HepG2 (cell line): Measurements from ENCODE around the gene UTP11. TPM values are rescaled to one million over a fixed set of nuclear protein-coding genes. Genes with fewer than 3 reads are reported as not detected.
A peak's percentile ranks its signal among the peaks of the same experiment; 100 is the strongest.

Experiments used
- ARNTL ChIP-seq: sonication (generic); formaldehyde crosslinking; IDR thresholded peaks from 2 replicates; pipeline ENCODE4 v1.4.0; 2020; ENCODE audit warnings: mild to moderate bottlenecking, missing genetic modification reagents
- DMAP1 ChIP-seq: IDR thresholded peaks from 2 replicates; pipeline ENCODE4 v1.6.1; 2016
- ELF4 ChIP-seq: sonication (generic); formaldehyde crosslinking; IDR thresholded peaks from 2 replicates; pipeline ENCODE4 v1.5.0; 2020; ENCODE audit warnings: missing genetic modification reagents, mild to moderate bottlenecking, moderate library complexity, borderline replicate concordance
- ETV6 ChIP-seq: sonication (generic); formaldehyde crosslinking; conservative IDR thresholded peaks from 2 replicates; pipeline ENCODE4 v1.4.0; 2020; ENCODE audit warnings: missing genetic modification reagents
- MED1 ChIP-seq: sonication (generic); formaldehyde crosslinking; IDR thresholded peaks from 2 replicates; pipeline ENCODE4 v1.4.0; 2020; ENCODE audit warnings: missing genetic modification reagents
- NFE2L1 ChIP-seq: sonication (generic); formaldehyde crosslinking; IDR thresholded peaks from 2 replicates; pipeline ENCODE4 v1.4.0; 2020; ENCODE audit warnings: missing genetic modification reagents, mild to moderate bottlenecking, borderline replicate concordance
- REPIN1 ChIP-seq: sonication (generic); formaldehyde crosslinking; IDR thresholded peaks from 2 replicates; pipeline ENCODE4 v1.8.0; 2022; ENCODE audit warnings: missing genetic modification reagents, low read depth, mild to moderate bottlenecking, borderline replicate concordance
- ZFP82 ChIP-seq: sonication (generic); formaldehyde crosslinking; IDR thresholded peaks from 2 replicates; pipeline ENCODE4 v1.5.1; 2020; ENCODE audit warnings: mild to moderate bottlenecking, missing genetic modification reagents, borderline replicate concordance
- ZNF101 ChIP-seq: sonication (generic); formaldehyde crosslinking; IDR thresholded peaks from 2 replicates; pipeline ENCODE4 v1.4.0; 2020; ENCODE audit warnings: mild to moderate bottlenecking, low read depth, missing genetic modification reagents, borderline replicate concordance
- ZNF501 ChIP-seq: sonication (generic); formaldehyde crosslinking; IDR thresholded peaks from 2 replicates; pipeline ENCODE4 v1.5.1; 2020; ENCODE audit warnings: mild to moderate bottlenecking, moderate library complexity, missing genetic modification reagents
- ZNF563 ChIP-seq: sonication (generic); formaldehyde crosslinking; IDR thresholded peaks from 2 replicates; pipeline ENCODE4 v1.8.0; 2022; ENCODE audit warnings: mild to moderate bottlenecking, moderate library complexity, missing genetic modification reagents
- ZNF782 ChIP-seq: sonication (generic); formaldehyde crosslinking; IDR thresholded peaks from 2 replicates; pipeline ENCODE4 v1.4.0; 2020; ENCODE audit warnings: missing genetic modification reagents, mild to moderate bottlenecking, borderline replicate concordance
- ZSCAN20 ChIP-seq: sonication (generic); formaldehyde crosslinking; IDR thresholded peaks from 2 replicates; pipeline ENCODE4 v1.4.0; 2020; ENCODE audit warnings: missing genetic modification reagents, mild to moderate bottlenecking, borderline replicate concordance
- polyA plus RNA-seq, 8 experiments: library from polyadenylated mRNA; depleted of rRNA in 3 of 8; stranded (reverse) in 7 of 8; unstranded in 1 of 8; fragments of >200 nt; fragmentation: Illumina TruSeq in 4 of 8; extraction: Trizol in 4 of 8; gene quantifications; 2 replicates each; pipeline versions ENCODE4 v1.2.1 to v1.2.3, GENCODE V29; 2011 to 2016; ENCODE audit warnings: low read depth in 4 of 8, missing spikeins in 1 of 8, mixed read lengths in 1 of 8; ENCODE audit not compliant: insufficient read depth in 1 of 8
- total RNA-seq, 5 experiments: library from RNA; depleted of rRNA; stranded (reverse); fragments of >200 nt; fragmentation: Illumina TruSeq; extraction: Trizol; gene quantifications; 2 replicates each; pipeline ENCODE4 v1.2.3, GENCODE V29; 2016; ENCODE audit warnings: low read depth in 1 of 5
- TF ChIP-seq, protein P1 (sequence below): sonication (generic); formaldehyde crosslinking; IDR thresholded peaks from 2 replicates; pipeline ENCODE4 v1.5.0; 2020; ENCODE audit warnings: mild to moderate bottlenecking, missing genetic modification reagents, borderline replicate concordance
- TF ChIP-seq, protein P2 (sequence below): IDR thresholded peaks from 2 replicates; pipeline ENCODE4 v1.6.1; 2016; ENCODE audit warnings: mild to moderate bottlenecking
- TF ChIP-seq, protein P3 (sequence below): sonication (generic); formaldehyde crosslinking; IDR thresholded peaks from 2 replicates; pipeline ENCODE4 v1.4.0; 2020; ENCODE audit warnings: mild to moderate bottlenecking, missing genetic modification reagents

UTP11 gene
- total and polyA plus RNA-seq, 2 of the 13 experiments (the other 11 are each of a cell fraction or from before 2014, with no cell fraction given), result 13.5 to 44.8 TPM

DNA sequence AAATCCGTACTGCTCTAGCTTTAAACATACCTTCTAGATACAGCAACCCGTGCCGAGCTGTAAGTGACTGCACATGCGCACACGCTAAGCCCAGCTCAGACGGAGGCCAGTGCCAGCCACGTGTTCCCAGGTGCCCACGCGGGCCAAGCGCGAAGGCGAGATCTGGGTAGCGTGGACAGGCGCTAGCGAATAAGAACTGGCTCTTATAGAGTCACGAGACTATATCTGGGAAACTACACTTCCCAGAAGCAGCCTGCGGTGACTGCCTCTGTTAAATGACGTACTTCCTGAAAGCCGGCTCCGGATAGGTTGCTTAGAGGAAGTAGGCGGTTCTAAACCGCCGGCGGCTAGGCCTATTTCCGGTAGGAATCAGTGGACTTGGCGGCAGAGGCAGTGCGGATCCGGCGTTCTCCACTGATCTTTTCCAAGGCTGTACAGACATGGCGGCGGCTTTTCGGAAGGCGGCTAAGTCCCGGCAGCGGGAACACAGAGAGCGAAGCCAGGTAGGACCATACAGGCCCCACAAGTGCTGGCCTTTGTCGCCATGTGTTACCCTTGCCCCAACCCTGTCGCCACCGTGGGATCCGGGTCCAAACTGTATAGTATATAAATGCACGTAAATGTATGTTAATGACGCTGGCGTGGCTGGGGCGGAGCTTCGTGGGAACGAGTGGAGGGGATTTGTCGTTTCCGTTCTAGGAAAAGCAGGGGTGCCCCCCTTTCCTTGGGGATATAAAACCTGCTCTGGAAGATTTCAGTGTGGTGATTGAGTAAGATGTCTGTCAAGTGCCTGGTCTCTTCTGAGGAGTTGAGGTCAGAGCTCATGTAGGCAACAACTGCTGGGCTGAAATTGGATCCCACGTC is at the start of gene UTP11 (continued):
- TF ChIP-seq, protein P1, sequence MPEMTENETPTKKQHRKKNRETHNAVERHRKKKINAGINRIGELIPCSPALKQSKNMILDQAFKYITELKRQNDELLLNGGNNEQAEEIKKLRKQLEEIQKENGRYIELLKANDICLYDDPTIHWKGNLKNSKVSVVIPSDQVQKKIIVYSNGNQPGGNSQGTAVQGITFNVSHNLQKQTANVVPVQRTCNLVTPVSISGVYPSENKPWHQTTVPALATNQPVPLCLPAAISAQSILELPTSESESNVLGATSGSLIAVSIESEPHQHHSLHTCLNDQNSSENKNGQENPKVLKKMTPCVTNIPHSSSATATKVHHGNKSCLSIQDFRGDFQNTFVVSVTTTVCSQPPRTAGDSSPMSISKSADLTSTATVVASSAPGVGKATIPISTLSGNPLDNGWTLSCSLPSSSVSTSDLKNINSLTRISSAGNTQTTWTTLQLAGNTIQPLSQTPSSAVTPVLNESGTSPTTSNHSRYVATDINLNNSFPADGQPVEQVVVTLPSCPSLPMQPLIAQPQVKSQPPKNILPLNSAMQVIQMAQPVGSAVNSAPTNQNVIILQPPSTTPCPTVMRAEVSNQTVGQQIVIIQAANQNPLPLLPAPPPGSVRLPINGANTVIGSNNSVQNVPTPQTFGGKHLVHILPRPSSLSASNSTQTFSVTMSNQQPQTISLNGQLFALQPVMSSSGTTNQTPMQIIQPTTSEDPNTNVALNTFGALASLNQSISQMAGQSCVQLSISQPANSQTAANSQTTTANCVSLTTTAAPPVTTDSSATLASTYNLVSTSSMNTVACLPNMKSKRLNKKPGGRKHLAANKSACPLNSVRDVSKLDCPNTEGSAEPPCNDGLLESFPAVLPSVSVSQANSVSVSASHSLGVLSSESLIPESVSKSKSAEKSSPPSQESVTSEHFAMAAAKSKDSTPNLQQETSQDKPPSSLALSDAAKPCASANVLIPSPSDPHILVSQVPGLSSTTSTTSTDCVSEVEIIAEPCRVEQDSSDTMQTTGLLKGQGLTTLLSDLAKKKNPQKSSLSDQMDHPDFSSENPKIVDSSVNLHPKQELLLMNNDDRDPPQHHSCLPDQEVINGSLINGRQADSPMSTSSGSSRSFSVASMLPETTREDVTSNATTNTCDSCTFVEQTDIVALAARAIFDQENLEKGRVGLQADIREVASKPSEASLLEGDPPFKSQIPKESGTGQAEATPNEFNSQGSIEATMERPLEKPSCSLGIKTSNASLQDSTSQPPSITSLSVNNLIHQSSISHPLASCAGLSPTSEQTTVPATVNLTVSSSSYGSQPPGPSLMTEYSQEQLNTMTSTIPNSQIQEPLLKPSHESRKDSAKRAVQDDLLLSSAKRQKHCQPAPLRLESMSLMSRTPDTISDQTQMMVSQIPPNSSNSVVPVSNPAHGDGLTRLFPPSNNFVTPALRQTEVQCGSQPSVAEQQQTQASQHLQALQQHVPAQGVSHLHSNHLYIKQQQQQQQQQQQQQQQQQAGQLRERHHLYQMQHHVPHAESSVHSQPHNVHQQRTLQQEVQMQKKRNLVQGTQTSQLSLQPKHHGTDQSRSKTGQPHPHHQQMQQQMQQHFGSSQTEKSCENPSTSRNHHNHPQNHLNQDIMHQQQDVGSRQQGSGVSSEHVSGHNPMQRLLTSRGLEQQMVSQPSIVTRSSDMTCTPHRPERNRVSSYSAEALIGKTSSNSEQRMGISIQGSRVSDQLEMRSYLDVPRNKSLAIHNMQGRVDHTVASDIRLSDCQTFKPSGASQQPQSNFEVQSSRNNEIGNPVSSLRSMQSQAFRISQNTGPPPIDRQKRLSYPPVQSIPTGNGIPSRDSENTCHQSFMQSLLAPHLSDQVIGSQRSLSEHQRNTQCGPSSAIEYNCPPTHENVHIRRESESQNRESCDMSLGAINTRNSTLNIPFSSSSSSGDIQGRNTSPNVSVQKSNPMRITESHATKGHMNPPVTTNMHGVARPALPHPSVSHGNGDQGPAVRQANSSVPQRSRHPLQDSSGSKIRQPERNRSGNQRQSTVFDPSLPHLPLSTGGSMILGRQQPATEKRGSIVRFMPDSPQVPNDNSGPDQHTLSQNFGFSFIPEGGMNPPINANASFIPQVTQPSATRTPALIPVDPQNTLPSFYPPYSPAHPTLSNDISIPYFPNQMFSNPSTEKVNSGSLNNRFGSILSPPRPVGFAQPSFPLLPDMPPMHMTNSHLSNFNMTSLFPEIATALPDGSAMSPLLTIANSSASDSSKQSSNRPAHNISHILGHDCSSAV (CRISPR knock-in tag), result 0 out of 2 replicates have a peak, but pooled peaks have one; percentile 89
- peak; percentile 93 for TF ChIP-seq ZNF501 (CRISPR knock-in tag)
- peak; percentile 40; the same call in 1 of the 2 replicates for TF ChIP-seq ZNF782 (CRISPR knock-in tag)
- TF ChIP-seq REPIN1 (CRISPR knock-in tag), result peak; percentile 97
- peak; percentile 94; the same call in 1 of the 2 replicates for TF ChIP-seq NFE2L1 (CRISPR knock-in tag)
- no peak for TF ChIP-seq ZSCAN20 (CRISPR knock-in tag)
- TF ChIP-seq, protein P2, sequence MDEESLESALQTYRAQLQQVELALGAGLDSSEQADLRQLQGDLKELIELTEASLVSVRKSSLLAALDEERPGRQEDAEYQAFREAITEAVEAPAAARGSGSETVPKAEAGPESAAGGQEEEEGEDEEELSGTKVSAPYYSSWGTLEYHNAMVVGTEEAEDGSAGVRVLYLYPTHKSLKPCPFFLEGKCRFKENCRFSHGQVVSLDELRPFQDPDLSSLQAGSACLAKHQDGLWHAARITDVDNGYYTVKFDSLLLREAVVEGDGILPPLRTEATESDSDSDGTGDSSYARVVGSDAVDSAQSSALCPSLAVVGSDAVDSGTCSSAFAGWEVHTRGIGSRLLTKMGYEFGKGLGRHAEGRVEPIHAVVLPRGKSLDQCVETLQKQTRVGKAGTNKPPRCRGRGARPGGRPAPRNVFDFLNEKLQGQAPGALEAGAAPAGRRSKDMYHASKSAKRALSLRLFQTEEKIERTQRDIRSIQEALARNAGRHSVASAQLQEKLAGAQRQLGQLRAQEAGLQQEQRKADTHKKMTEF (CRISPR knock-in tag), result peak; percentile 90
- TF ChIP-seq ZFP82 (CRISPR knock-in tag), result peak; percentile 67; the same call in 1 of the 2 replicates
- TF ChIP-seq ELF4 (CRISPR knock-in tag), result peak; percentile 79; the same call in 1 of the 2 replicates
- TF ChIP-seq ZNF101 (CRISPR knock-in tag), result no peak
- TF ChIP-seq DMAP1 (CRISPR knock-in tag), result peak; percentile 88
- peak; percentile 56 for TF ChIP-seq MED1 (CRISPR knock-in tag)
- peak; percentile 94 for TF ChIP-seq ZNF563
- TF ChIP-seq, protein P3, sequence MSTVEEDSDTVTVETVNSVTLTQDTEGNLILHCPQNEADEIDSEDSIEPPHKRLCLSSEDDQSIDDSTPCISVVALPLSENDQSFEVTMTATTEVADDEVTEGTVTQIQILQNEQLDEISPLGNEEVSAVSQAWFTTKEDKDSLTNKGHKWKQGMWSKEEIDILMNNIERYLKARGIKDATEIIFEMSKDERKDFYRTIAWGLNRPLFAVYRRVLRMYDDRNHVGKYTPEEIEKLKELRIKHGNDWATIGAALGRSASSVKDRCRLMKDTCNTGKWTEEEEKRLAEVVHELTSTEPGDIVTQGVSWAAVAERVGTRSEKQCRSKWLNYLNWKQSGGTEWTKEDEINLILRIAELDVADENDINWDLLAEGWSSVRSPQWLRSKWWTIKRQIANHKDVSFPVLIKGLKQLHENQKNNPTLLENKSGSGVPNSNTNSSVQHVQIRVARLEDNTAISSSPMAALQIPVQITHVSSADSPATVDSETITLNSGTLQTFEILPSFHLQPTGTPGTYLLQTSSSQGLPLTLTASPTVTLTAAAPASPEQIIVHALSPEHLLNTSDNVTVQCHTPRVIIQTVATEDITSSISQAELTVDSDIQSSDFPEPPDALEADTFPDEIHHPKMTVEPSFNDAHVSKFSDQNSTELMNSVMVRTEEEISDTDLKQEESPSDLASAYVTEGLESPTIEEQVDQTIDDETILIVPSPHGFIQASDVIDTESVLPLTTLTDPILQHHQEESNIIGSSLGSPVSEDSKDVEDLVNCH (CRISPR knock-in tag), result peak; percentile 62; the same call in 1 of the 2 replicates
- TF ChIP-seq ETV6 (CRISPR knock-in tag), result peak; percentile 84; the same call in 1 of the 2 replicates
- TF ChIP-seq ARNTL (CRISPR knock-in tag), result peak; percentile 77
